ENCODE data around the gene NHS. TPM values are rescaled to one million over a fixed set of nuclear protein-coding genes. Genes with fewer than 3 reads are reported as not detected.

The NHS gene
- total RNA-seq, 1 donor from 2014 or later: 6.6 TPM

GRCh38 chrX:17679820-17680219 lies 304.8 kb downstream of the NHS start:
- Mint-ChIP-seq H3K27ac (ENCODE audit: unreplicated experiment) (no peak overlapping the region), H3K27me3 (ENCODE audit: low read depth, unreplicated experiment) (no peaks in the 10 kb centered on the region), H3K36me3 (ENCODE audit: low read depth, unreplicated experiment) (no peaks in the 10 kb centered on the region), H3K4me3 (ENCODE audit: unreplicated experiment) (no peak overlapping the region), H3K4me1 (ENCODE audit: low read depth, unreplicated experiment) (peaks cover 14% of the 10 kb centered on the region), H3K9me3 (ENCODE audit: unreplicated experiment) (no peaks in the 10 kb centered on the region)
- Histone ChIP-seq H3K4me1 (ENCODE audit: insufficient read depth, low read length) (no peaks in the 10 kb centered on the region), H2AFZ (ENCODE audit: low read depth, low read length) (no peak overlapping the region), H3K27ac (ENCODE audit: low read depth, low read length) (no peak overlapping the region), H3K27me3 (ENCODE audit: insufficient read depth, low read length) (no peaks in the 10 kb centered on the region), H3K9ac (ENCODE audit: low read length) (no peak overlapping the region), H3K9me3 (ENCODE audit: insufficient read depth, low read depth, low read length) (no peaks in the 10 kb centered on the region), H3K79me2 (ENCODE audit: insufficient read depth, low read length) (no peaks in the 10 kb centered on the region), H4K20me1 (ENCODE audit: insufficient read depth, low read length) (peaks cover 19% of the 10 kb centered on the region), H3K36me3 (ENCODE audit: insufficient read depth, low read length) (no peaks in the 10 kb centered on the region), H3K4me3 (ENCODE audit: insufficient read depth, low read depth, low read length) (no peak overlapping the region), H3K4me2 (ENCODE audit: low read length) (no peak overlapping the region)
- FAIRE-seq (no peak), DNase-seq (ENCODE audit: low read depth) (no peak)
- no peak for TF ChIP-seq CTCF (IDR thresholded peaks at IDR 0.05; ENCODE audit: insufficient read depth, low read depth, low read length)
- TF ChIP-seq EZH2 (IDR thresholded peaks at IDR 0.05; ENCODE audit: insufficient read depth, low read length): no peak

GRCh38 chrX:17680732-17681413 lies 305.9 kb downstream of the NHS start:
- Histone ChIP-seq H3K4me3 (ENCODE audit: insufficient read depth, low read depth, low read length) (no peak overlapping the region), H3K9me3 (ENCODE audit: insufficient read depth, low read depth, low read length) (no peaks in the 10 kb centered on the region), H2AFZ (ENCODE audit: low read depth, low read length) (no peak overlapping the region), H3K36me3 (ENCODE audit: insufficient read depth, low read length) (no peaks in the 10 kb centered on the region), H3K79me2 (ENCODE audit: insufficient read depth, low read length) (no peaks in the 10 kb centered on the region), H3K27me3 (ENCODE audit: insufficient read depth, low read length) (no peaks in the 10 kb centered on the region), H4K20me1 (ENCODE audit: insufficient read depth, low read length) (peaks cover 19% of the 10 kb centered on the region), H3K4me2 (ENCODE audit: low read length) (no peak overlapping the region), H3K4me1 (ENCODE audit: insufficient read depth, low read length) (no peaks in the 10 kb centered on the region), H3K9ac (ENCODE audit: low read length) (no peak overlapping the region), H3K27ac (ENCODE audit: low read depth, low read length) (no peak overlapping the region)
- no peak overlapping the region for H3K27ac Mint-ChIP-seq (ENCODE audit: unreplicated experiment)
- peaks cover 14% of the 10 kb centered on the region for H3K4me1 Mint-ChIP-seq (ENCODE audit: low read depth, unreplicated experiment)
- no peak overlapping the region for H3K4me3 Mint-ChIP-seq (ENCODE audit: unreplicated experiment)
- FAIRE-seq (peak; percentile 54), DNase-seq (ENCODE audit: low read depth) (peak; percentile 4)
- no peaks in the 10 kb centered on the region for H3K36me3 Mint-ChIP-seq (ENCODE audit: low read depth, unreplicated experiment)
- no peaks in the 10 kb centered on the region for H3K9me3 Mint-ChIP-seq (ENCODE audit: unreplicated experiment)
- no peaks in the 10 kb centered on the region for H3K27me3 Mint-ChIP-seq (ENCODE audit: low read depth, unreplicated experiment)
- TF ChIP-seq EZH2 (IDR thresholded peaks at IDR 0.05; ENCODE audit: insufficient read depth, low read length) (no peak), CTCF (IDR thresholded peaks at IDR 0.05; ENCODE audit: insufficient read depth, low read depth, low read length) (no peak)

- Mint-ChIP-seq H3K27ac (ENCODE audit: unreplicated experiment) (no peak overlapping the region), H3K4me1 (ENCODE audit: low read depth, unreplicated experiment) (peaks cover 14% of the 10 kb centered on the region), H3K27me3 (ENCODE audit: low read depth, unreplicated experiment) (no peaks in the 10 kb centered on the region), H3K4me3 (ENCODE audit: unreplicated experiment) (no peak overlapping the region), H3K9me3 (ENCODE audit: unreplicated experiment) (no peaks in the 10 kb centered on the region), H3K36me3 (ENCODE audit: low read depth, unreplicated experiment) (no peaks in the 10 kb centered on the region)
- FAIRE-seq (peak; percentile 80), DNase-seq (ENCODE audit: low read depth) (no peak)
- Histone ChIP-seq H3K4me3 (ENCODE audit: insufficient read depth, low read depth, low read length) (no peak overlapping the region), H2AFZ (ENCODE audit: low read depth, low read length) (no peak overlapping the region), H3K79me2 (ENCODE audit: insufficient read depth, low read length) (peaks cover 3% of the 10 kb centered on the region), H3K4me1 (ENCODE audit: insufficient read depth, low read length) (no peaks in the 10 kb centered on the region), H3K9ac (ENCODE audit: low read length) (no peak overlapping the region), H3K27ac (ENCODE audit: low read depth, low read length) (no peak overlapping the region), H3K36me3 (ENCODE audit: insufficient read depth, low read length) (no peaks in the 10 kb centered on the region), H4K20me1 (ENCODE audit: insufficient read depth, low read length) (peaks cover 21% of the 10 kb centered on the region), H3K4me2 (ENCODE audit: low read length) (no peak overlapping the region), H3K9me3 (ENCODE audit: insufficient read depth, low read depth, low read length) (no peaks in the 10 kb centered on the region), H3K27me3 (ENCODE audit: insufficient read depth, low read length) (no peaks in the 10 kb centered on the region)
- TF ChIP-seq EZH2 (IDR thresholded peaks at IDR 0.05; ENCODE audit: insufficient read depth, low read length) (no peak), CTCF (IDR thresholded peaks at IDR 0.05; ENCODE audit: insufficient read depth, low read depth, low read length) (no peak)
These were observed 307.3 kb downstream of the NHS start for GRCh38 chrX:17682259-17682658.
